Keratinocyte (primary cell): Measurements from ENCODE around the gene INS. TPM values are rescaled to one million over a fixed set of nuclear protein-coding genes. Genes with fewer than 3 reads are reported as not detected.

Experiments
- DNase-seq: peaks from one replicate; pipeline ENCODE4 v3.0.0-alpha.2; 2011; ENCODE audit warnings: low read depth, missing footprints, low spot score
- FAIRE-seq: peaks from 2 replicates; lab custom pipeline; 2011; peaks lifted over from hg19 to GRCh38; lab: Jason Lieb, UNC
- H2AFZ ChIP-seq: 2 replicates; pipeline ENCODE4 v1.6.0; 2012; ENCODE audit warnings: low read length, control low read depth, inconsistent platforms; ENCODE audit not compliant: control insufficient read depth
- H3K27ac ChIP-seq: 2 replicates; pipeline ENCODE4 v1.5.1; 2011; ENCODE audit warnings: low read length; ENCODE audit not compliant: control insufficient read depth, insufficient read depth
- H3K27me3 ChIP-seq: 3 replicates; pipeline ENCODE4 v1.6.0; 2011; ENCODE audit warnings: low read length; ENCODE audit not compliant: control insufficient read depth, insufficient read depth; ENCODE audit errors: extremely low read depth
- H3K36me3 ChIP-seq, 2 experiments: 2 replicates in 1 of 2; 3 replicates in 1 of 2; pipeline ENCODE4 v1.5.1; 2011; ENCODE audit warnings: low read length in 2 of 2, mild to moderate bottlenecking in 1 of 2; ENCODE audit not compliant: control insufficient read depth in 2 of 2, insufficient read depth in 2 of 2; ENCODE audit errors: extremely low read depth in 1 of 2
- H3K4me1 ChIP-seq: 3 replicates; pipeline ENCODE4 v1.5.1; 2011; ENCODE audit warnings: low read length; ENCODE audit not compliant: control insufficient read depth, insufficient read depth; ENCODE audit errors: extremely low read depth
- H3K4me2 ChIP-seq: 3 replicates; pipeline ENCODE4 v1.6.0; 2011; ENCODE audit warnings: low read depth, low read length; ENCODE audit not compliant: control insufficient read depth, insufficient read depth; ENCODE audit errors: extremely low read depth
- H3K4me3 ChIP-seq, 3 experiments: fragments of 200-600 bp in 1 of 3; sonication (generic) in 1 of 3; 2 replicates in 2 of 3; 3 replicates in 1 of 3; pipeline ENCODE4 v1.5.1; 2011 to 2016; ENCODE audit warnings: low read length in 3 of 3, mild to moderate bottlenecking in 3 of 3, control low read depth in 2 of 3, inconsistent platforms in 1 of 3, low read depth in 1 of 3, mixed read lengths in 1 of 3, mixed run types in 1 of 3, moderate library complexity in 1 of 3; ENCODE audit not compliant: control insufficient read depth in 2 of 3, insufficient read depth in 2 of 3; ENCODE audit errors: extremely low read depth in 1 of 3
- H3K79me2 ChIP-seq: 2 replicates; pipeline ENCODE4 v1.6.0; 2012; ENCODE audit warnings: low read length; ENCODE audit not compliant: control insufficient read depth, insufficient read depth
- H3K9ac ChIP-seq: 3 replicates; pipeline ENCODE4 v1.6.0; 2011; ENCODE audit warnings: low read length; ENCODE audit not compliant: control insufficient read depth, insufficient read depth; ENCODE audit errors: extremely low read depth
- H3K9me1 ChIP-seq: 3 replicates; pipeline ENCODE4 v1.6.0; 2011; ENCODE audit warnings: low read length; ENCODE audit not compliant: control insufficient read depth, insufficient read depth; ENCODE audit errors: extremely low read depth
- H3K9me3 ChIP-seq: 2 replicates; pipeline ENCODE4 v1.5.1; 2012; ENCODE audit warnings: low read depth, low read length; ENCODE audit not compliant: control insufficient read depth
- H4K20me1 ChIP-seq: 3 replicates; pipeline ENCODE4 v1.6.0; 2011; ENCODE audit warnings: low read length; ENCODE audit not compliant: control insufficient read depth, insufficient read depth; ENCODE audit errors: extremely low read depth
- EZH2 ChIP-seq: IDR thresholded peaks from one replicate; pipeline ENCODE4 v1.6.1; 2012; ENCODE audit warnings: inconsistent platforms, mild to moderate bottlenecking, low read length, moderate library complexity
- dilution Hi-C: fragments of 300-500 bp; cut with MboI; formaldehyde crosslinking; loops from one replicate; pipeline ENCODE4 v1.7.0; 2020; ENCODE audit warnings: low sequenced_read_pairs; ENCODE audit not compliant: extremely low pct_ligation_motif_present
- polyA plus RNA-seq, 5 experiments: library from polyadenylated mRNA; depleted of rRNA in 3 of 5; stranded (reverse) in 3 of 5; stranded (forward) in 1 of 5; unstranded in 1 of 5; fragments of >200 nt; gene quantifications; 1 replicate in 1 of 5; 2 replicates in 3 of 5; 3 replicates in 1 of 5; pipeline versions ENCODE4 v1.2.1 to v1.2.3, GENCODE V29; 2011 to 2012; ENCODE audit warnings: missing spikeins in 2 of 5, low read depth in 1 of 5, low replicate concordance in 1 of 5
- TF ChIP-seq, protein P1 (sequence below), 3 experiments: IDR thresholded peaks in 1 of 3; conservative IDR thresholded peaks in 1 of 3; optimal IDR thresholded peaks in 1 of 3; 2 replicates in 2 of 3; 3 replicates in 1 of 3; pipeline versions ENCODE3 to v1.5.1; 2011; ENCODE audit warnings: low read length in 3 of 3, mild to moderate bottlenecking in 3 of 3, moderate library complexity in 2 of 3, control low read depth in 1 of 3, inconsistent platforms in 1 of 3; ENCODE audit not compliant: insufficient read depth in 2 of 3; ENCODE audit errors: extremely low read depth in 1 of 3

INS gene
- polyA plus RNA-seq, 1 donor (not counting 4 experiments of a cell fraction or from before 2014, with no cell fraction given): not detected

GRCh38 chr11:2158296-2158737 lies 2.7 kb downstream of the INS start:
- no peak for FAIRE-seq

GRCh38 chr11:2157294-2158040 lies 3.5 kb downstream of the INS start:
- dilution Hi-C loops: no loop called here
- FAIRE-seq (no peak), DNase-seq (no peak)

More at GRCh38 chr11:2158296-2158737, 2.7 kb downstream of the INS start:
- Histone ChIP-seq H3K9ac (no peak overlapping the region), H3K9me3 (no peaks in the 10 kb centered on the region), H4K20me1 (no peaks in the 10 kb centered on the region), H3K27me3 (no peaks in the 10 kb centered on the region), H3K27ac (no peak overlapping the region), H3K9me1 (no peaks in the 10 kb centered on the region), H2AFZ (no peak overlapping the region), H3K4me3 (no peak overlapping the region), H3K4me2 (no peak overlapping the region), H3K79me2 (no peaks in the 10 kb centered on the region), H3K36me3 (no peaks in the 10 kb centered on the region), H3K4me1 (no peaks in the 10 kb centered on the region)
- dilution Hi-C loops: no loop called here
- no peak for DNase-seq
- TF ChIP-seq EZH2: no peak

More at GRCh38 chr11:2157294-2158040, 3.5 kb downstream of the INS start:
- Histone ChIP-seq H3K36me3 (no peaks in the 10 kb centered on the region), H3K4me1 (no peaks in the 10 kb centered on the region), H3K27ac (no peak overlapping the region), H3K4me3 (no peak overlapping the region), H2AFZ (no peak overlapping the region), H3K27me3 (peaks cover 4% of the 10 kb centered on the region), H3K9me3 (no peaks in the 10 kb centered on the region), H3K9me1 (no peaks in the 10 kb centered on the region), H3K9ac (no peak overlapping the region), H4K20me1 (no peaks in the 10 kb centered on the region), H3K79me2 (no peaks in the 10 kb centered on the region), H3K4me2 (no peak overlapping the region)
- TF ChIP-seq EZH2: no peak
- TF ChIP-seq, protein P1, sequence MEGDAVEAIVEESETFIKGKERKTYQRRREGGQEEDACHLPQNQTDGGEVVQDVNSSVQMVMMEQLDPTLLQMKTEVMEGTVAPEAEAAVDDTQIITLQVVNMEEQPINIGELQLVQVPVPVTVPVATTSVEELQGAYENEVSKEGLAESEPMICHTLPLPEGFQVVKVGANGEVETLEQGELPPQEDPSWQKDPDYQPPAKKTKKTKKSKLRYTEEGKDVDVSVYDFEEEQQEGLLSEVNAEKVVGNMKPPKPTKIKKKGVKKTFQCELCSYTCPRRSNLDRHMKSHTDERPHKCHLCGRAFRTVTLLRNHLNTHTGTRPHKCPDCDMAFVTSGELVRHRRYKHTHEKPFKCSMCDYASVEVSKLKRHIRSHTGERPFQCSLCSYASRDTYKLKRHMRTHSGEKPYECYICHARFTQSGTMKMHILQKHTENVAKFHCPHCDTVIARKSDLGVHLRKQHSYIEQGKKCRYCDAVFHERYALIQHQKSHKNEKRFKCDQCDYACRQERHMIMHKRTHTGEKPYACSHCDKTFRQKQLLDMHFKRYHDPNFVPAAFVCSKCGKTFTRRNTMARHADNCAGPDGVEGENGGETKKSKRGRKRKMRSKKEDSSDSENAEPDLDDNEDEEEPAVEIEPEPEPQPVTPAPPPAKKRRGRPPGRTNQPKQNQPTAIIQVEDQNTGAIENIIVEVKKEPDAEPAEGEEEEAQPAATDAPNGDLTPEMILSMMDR (optimal IDR thresholded peaks at IDR 0.05 in 1 of 3, IDR thresholded peaks at IDR 0.05 in 1 of 3, conservative IDR thresholded peaks at IDR 0.05 in 1 of 3; ENCODE audit: extremely low read depth in 1 of 3, insufficient read depth in 2 of 3, low read length in 3 of 3): no peak
